ENCODE measurements around the gene CEP128. TPM values are rescaled to one million over a fixed set of nuclear protein-coding genes. Genes with fewer than 3 reads are reported as not detected.
"Not testable (repeated sequence)": the region's sequence is repeated elsewhere in the genome, so short reads cannot be mapped to it uniquely, and the experiment has no call there.

The CEP128 gene
- total RNA-seq, 1 experiment from 2014 or later: 27.3 TPM

DNA sequence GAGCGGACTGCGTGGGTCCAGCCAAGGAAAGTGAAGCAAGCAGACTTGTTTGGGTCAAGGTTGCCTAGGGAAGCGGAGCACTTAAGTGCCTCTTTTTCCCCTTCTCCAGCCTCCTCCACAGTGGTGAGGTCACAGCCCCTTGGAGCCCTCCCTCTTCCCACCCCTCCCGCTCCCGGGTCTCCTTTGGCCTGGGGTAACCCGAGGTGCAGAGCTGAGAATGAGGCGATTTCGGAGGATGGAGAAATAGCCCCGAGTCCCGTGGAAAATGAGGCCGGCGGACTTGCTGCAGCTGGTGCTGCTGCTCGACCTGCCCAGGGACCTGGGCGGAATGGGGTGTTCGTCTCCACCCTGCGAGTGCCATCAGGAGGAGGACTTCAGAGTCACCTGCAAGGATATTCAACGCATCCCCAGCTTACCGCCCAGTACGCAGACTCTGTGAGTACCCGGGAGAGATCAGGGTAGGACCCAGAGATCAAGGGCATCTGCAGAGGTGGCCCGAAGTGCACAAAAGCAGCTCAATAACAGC lies 13.9 kb upstream of the CEP128 start, which contains the start of gene TSHR:
TSHR (plus strand) TSS at position 206 of the 526 bp plus-strand sequence; CDS start at position 266, 60 bp downstream.
- no TSS peak for BruUV-seq (replicated peaks)
- CTCF ChIA-PET: interaction anchor here (1.3 kb wide), 1 partner anchor 32 kb away, joined by 6 read pairs; no protein-coding TSS in a partner anchor
- peaks cover 69% of the 10 kb centered on the region for H3K27me3 ChIP-seq (replicated peaks; ENCODE audit: insufficient read depth, low read depth, low read length, poor library complexity)
- POLR2A ChIA-PET (ENCODE audit: low non-redundant PET): no interaction called here
- no peak within 1 kb of the TSS for H3K27ac ChIP-seq (ENCODE audit: low read depth, low read length, poor library complexity, severe bottlenecking)
- no peaks in the 10 kb centered on the region for H3K4me1 ChIP-seq (ENCODE audit: insufficient read depth, low read length, poor library complexity, severe bottlenecking)
- peak within 1 kb of the TSS; percentile 45 for H3K4me3 ChIP-seq (ENCODE audit: low read depth, low read length, poor library complexity, severe bottlenecking)
- intact Hi-C loops (cut with micrococcal nuclease; ENCODE audit: unreplicated experiment): loop anchor here (2.0 to 10.0 kb wide), 2 partner anchors 217 to 509 kb away; no protein-coding TSS in a partner anchor
- no peaks in the 10 kb centered on the region for H3K9me3 ChIP-seq (ENCODE audit: low read depth, low read length, poor library complexity, severe bottlenecking)
- no peaks in the 10 kb centered on the region for H3K36me3 ChIP-seq (ENCODE audit: insufficient read depth, low read length, poor library complexity, severe bottlenecking)
- DNase-seq (ENCODE audit: low spot score): no peak
- TF ChIP-seq, protein P1, sequence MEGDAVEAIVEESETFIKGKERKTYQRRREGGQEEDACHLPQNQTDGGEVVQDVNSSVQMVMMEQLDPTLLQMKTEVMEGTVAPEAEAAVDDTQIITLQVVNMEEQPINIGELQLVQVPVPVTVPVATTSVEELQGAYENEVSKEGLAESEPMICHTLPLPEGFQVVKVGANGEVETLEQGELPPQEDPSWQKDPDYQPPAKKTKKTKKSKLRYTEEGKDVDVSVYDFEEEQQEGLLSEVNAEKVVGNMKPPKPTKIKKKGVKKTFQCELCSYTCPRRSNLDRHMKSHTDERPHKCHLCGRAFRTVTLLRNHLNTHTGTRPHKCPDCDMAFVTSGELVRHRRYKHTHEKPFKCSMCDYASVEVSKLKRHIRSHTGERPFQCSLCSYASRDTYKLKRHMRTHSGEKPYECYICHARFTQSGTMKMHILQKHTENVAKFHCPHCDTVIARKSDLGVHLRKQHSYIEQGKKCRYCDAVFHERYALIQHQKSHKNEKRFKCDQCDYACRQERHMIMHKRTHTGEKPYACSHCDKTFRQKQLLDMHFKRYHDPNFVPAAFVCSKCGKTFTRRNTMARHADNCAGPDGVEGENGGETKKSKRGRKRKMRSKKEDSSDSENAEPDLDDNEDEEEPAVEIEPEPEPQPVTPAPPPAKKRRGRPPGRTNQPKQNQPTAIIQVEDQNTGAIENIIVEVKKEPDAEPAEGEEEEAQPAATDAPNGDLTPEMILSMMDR (conservative IDR thresholded peaks at IDR 0.05; ENCODE audit: low read depth, low read length): no peak
- no peak for TF ChIP-seq EZH2 (IDR thresholded peaks at IDR 0.05; ENCODE audit: borderline replicate concordance, low read depth, low read length, poor library complexity, severe bottlenecking)

DNA sequence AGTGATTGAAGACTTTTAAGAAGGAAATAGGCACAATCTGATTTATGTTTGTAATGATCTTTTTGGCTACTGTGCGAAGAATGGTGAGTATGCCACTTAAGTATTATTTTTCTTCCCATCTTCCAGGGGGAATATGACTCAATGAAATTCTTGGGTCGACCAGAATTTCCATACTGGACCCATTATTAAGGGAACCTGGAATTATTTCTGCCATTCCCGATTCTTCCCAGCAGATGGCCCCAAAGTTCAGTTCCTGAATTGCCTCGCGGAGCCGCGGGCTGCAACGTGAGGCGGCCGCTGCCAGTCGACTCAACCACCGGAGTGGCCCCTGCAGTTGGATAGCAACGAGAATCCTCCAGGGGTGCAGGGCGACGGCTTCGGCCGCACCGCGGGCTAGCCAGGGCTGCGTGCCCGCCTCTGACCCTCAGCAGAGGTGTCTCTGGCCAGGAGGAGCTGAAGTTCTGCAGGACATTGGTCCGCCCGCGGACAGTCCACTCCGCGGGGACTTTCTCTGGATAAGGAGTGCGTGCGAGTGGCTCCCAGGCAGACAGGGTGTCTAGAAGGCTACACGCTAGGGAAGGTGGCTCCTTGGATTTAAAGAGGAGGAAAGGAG lies 13.3 kb upstream of the CEP128 start:
- TF ChIP-seq EZH2 (IDR thresholded peaks at IDR 0.05; ENCODE audit: borderline replicate concordance, low read depth, low read length, poor library complexity, severe bottlenecking): no peak
- TF ChIP-seq, protein P1 (conservative IDR thresholded peaks at IDR 0.05; ENCODE audit: low read depth, low read length): peak; percentile 79
- Histone ChIP-seq H3K4me1 (ENCODE audit: insufficient read depth, low read length, poor library complexity, severe bottlenecking) (no peaks in the 10 kb centered on the region), H3K36me3 (ENCODE audit: insufficient read depth, low read length, poor library complexity, severe bottlenecking) (no peaks in the 10 kb centered on the region), H3K9me3 (ENCODE audit: low read depth, low read length, poor library complexity, severe bottlenecking) (no peaks in the 10 kb centered on the region), H3K27me3 (replicated peaks; ENCODE audit: insufficient read depth, low read depth, low read length, poor library complexity) (peaks cover 73% of the 10 kb centered on the region), H3K4me3 (ENCODE audit: low read depth, low read length, poor library complexity, severe bottlenecking) (peak overlapping the region; percentile 45), H3K27ac (ENCODE audit: low read depth, low read length, poor library complexity, severe bottlenecking) (no peak overlapping the region)
- peak; percentile 83 for DNase-seq (ENCODE audit: low spot score)
- ChIA-PET CTCF (interaction anchor here (1.3 kb wide), 1 partner anchor 32 kb away, joined by 6 read pairs; no protein-coding TSS in a partner anchor), POLR2A (ENCODE audit: low non-redundant PET) (no interaction called here)
- BruUV-seq (replicated peaks): no TSS peak
- intact Hi-C loops (cut with micrococcal nuclease; ENCODE audit: unreplicated experiment): loop anchor here (1.0 to 10.0 kb wide), 3 partner anchors 33 to 510 kb away; no protein-coding TSS in a partner anchor

DNA sequence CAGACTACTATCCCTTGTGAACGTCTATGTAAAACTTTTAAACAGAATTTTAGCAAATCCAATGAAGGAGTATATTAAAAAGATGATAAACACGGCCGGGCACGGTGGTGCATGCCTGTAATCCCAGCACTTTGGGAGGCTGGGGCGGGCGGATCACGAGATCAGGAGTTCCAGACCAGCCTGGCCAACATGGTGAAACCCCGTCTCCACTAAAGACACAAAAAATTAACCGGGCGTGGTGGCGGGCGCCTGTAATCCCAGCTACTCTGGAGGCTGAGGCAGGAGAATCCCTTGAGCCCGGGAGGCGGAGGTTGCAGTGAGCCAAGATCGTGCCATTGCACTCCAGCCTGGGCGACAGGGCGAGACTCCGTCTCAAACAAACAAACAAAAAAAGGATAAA lies 11.7 kb upstream of the CEP128 start:
- H3K9me3 ChIP-seq (ENCODE audit: low read depth, low read length, poor library complexity, severe bottlenecking); H3K36me3 ChIP-seq (ENCODE audit: insufficient read depth, low read length, poor library complexity, severe bottlenecking); BruUV-seq (replicated peaks); DNase-seq (ENCODE audit: low spot score); H3K4me1 ChIP-seq (ENCODE audit: insufficient read depth, low read length, poor library complexity, severe bottlenecking); H3K27ac ChIP-seq (ENCODE audit: low read depth, low read length, poor library complexity, severe bottlenecking); POLR2A ChIA-PET (ENCODE audit: low non-redundant PET); CTCF ChIA-PET; H3K4me3 ChIP-seq (ENCODE audit: low read depth, low read length, poor library complexity, severe bottlenecking): not testable (repeated sequence)
- intact Hi-C loops (cut with micrococcal nuclease; ENCODE audit: unreplicated experiment): loop anchor here (10.0 kb wide), 1 partner anchor 512 kb away; no protein-coding TSS in a partner anchor
- H3K27me3 ChIP-seq (replicated peaks; ENCODE audit: insufficient read depth, low read depth, low read length, poor library complexity): peaks cover 63% of the 10 kb centered on the region

Data from A673 (cell line).